BLaER1 treated with 17β-estradiol and CSF1 and Interleukin-3, amounts not matched to agents 10 nM and 100 nM (cell line): Measurements from ENCODE around the gene GAS7.

Source experiments
- H3K27ac ChIP-seq, 11 experiments: shearing (Covaris generic); formaldehyde crosslinking; 2 replicates each; pipeline ENCODE4 v1.8.1; 2022
- H3K27me3 ChIP-seq, 11 experiments: shearing (Covaris generic); formaldehyde crosslinking; 2 replicates each; pipeline ENCODE4 v1.8.1; 2022
- H3K36me3 ChIP-seq, 11 experiments: shearing (Covaris generic); formaldehyde crosslinking; 2 replicates each; pipeline ENCODE4 v1.8.1; 2022
- H3K4me1 ChIP-seq, 10 experiments: shearing (Covaris generic); formaldehyde crosslinking; 2 replicates each; pipeline ENCODE4 v1.8.1; 2022
- H3K4me2 ChIP-seq, 11 experiments: shearing (Covaris generic); formaldehyde crosslinking; 2 replicates each; pipeline ENCODE4 v1.8.1; 2022
- H3K4me3 ChIP-seq, 10 experiments: shearing (Covaris generic); formaldehyde crosslinking; 2 replicates each; pipeline ENCODE4 v1.8.1; 2022
- H3K9ac ChIP-seq, 11 experiments: shearing (Covaris generic); formaldehyde crosslinking; 2 replicates each; pipeline ENCODE4 v1.8.1; 2022
- H3K9me3 ChIP-seq, 11 experiments: shearing (Covaris generic); formaldehyde crosslinking; replicated peaks in 1 of 11; 2 replicates each; pipeline ENCODE4 v1.8.1; 2022
- H4K20me1 ChIP-seq, 11 experiments: shearing (Covaris generic); formaldehyde crosslinking; 2 replicates each; pipeline ENCODE4 v1.8.1; 2022
- Cebpa-rat ChIP-seq, 11 experiments: shearing (Covaris generic); IDR thresholded peaks; 2 replicates each; pipeline ENCODE4 v1.8.1; 2022

GAS7 gene

DNA sequence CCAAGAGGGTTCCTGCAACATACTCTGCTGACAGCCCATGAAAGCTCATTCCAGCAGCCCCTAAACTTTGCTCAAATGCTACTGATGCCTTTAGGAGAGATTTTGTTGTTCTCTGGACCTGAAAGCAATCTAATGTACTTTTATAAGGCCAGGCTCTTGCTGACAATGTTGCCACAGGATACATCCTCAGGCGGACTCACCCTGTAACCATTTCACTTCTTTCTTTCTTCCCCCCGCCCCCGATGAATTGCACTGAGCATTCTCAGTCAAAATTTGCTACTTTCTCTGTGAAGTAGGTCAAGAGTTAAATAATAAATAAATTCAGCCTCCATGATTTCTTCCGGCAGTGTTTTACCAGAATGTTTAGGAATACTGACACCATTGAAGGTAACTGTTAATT, 1.5 kb downstream of the GAS7 start:
- Histone ChIP-seq H3K27me3 (peaks cover 0 to 15% (median 7%) of the 10 kb centered on the region in 11 experiments; a peak in 9 of 22 replicates), H3K9me3 (peaks cover 25 to 50% (median 45%) of the 10 kb centered on the region in 11 experiments), H4K20me1 (peaks cover 7 to 57% (median 32%) of the 10 kb centered on the region in 11 experiments; a peak in 17 of 22 replicates), H3K4me3 (peak overlapping the region; percentile 81 to 100 (median 96)), H3K27ac (peak overlapping the region in 7 of 11 experiments; percentile 74 to 84 (median 80); a peak in 14 of 22 replicates), H3K9ac (peak overlapping the region; percentile 77 to 95 (median 89)), H3K4me1 (peaks cover 16 to 59% (median 41%) of the 10 kb centered on the region in 10 experiments), H3K4me2 (peak overlapping the region; percentile 90 to 99 (median 98)), H3K36me3 (peaks cover 14 to 50% (median 33%) of the 10 kb centered on the region in 11 experiments)
- TF ChIP-seq Cebpa-rat (IDR thresholded peaks at IDR 0.05), result no peak

DNA sequence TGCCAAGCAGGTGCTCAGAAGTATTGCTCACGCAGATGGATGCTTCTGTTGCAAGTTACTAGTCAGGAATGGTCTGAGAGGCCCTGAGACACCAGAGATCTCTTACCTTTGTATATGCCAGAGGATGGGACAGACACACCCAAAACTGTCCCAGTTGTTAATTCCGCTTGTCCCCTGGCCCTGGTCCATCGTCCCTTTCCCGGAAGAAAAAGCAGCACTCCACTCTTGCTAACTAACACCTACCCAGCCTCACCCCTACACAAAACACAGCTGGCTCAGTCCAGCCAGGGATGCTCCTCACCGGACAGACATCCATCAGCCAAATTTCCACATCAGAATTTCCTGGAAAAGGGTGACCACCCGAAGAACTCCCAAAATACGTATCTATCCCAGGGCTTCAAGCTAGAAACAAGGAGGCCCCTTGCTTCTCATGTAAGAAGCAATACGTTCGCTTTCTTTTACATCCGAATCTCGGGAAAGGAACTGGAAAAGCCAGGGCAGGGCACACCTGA, 2.0 kb downstream of the GAS7 start:
- H4K20me1 ChIP-seq, result peaks cover 7 to 58% (median 32%) of the 10 kb centered on the region in 11 experiments; a peak in 17 of 22 replicates
- H3K4me1 ChIP-seq, result peaks cover 16 to 55% (median 37%) of the 10 kb centered on the region in 10 experiments
- peaks cover 25 to 52% (median 47%) of the 10 kb centered on the region in 11 experiments for H3K9me3 ChIP-seq
- peak overlapping the region in 2 of 11 experiments; percentile 78 to 83; a peak in 3 of 22 replicates for H3K27ac ChIP-seq
- H3K4me2 ChIP-seq, result peak overlapping the region; percentile 90 to 99 (median 98)
- TF ChIP-seq Cebpa-rat (IDR thresholded peaks at IDR 0.05), result no peak
- H3K4me3 ChIP-seq, result peak overlapping the region; percentile 81 to 100 (median 96); a peak in 19 of 20 replicates
- peak overlapping the region in 9 of 11 experiments; percentile 11 to 95 (median 89); a peak in 14 of 22 replicates for H3K9ac ChIP-seq
- peaks cover 0 to 15% (median 7%) of the 10 kb centered on the region in 11 experiments; a peak in 9 of 22 replicates for H3K27me3 ChIP-seq
- H3K36me3 ChIP-seq, result peaks cover 14 to 52% (median 35%) of the 10 kb centered on the region in 11 experiments

DNA sequence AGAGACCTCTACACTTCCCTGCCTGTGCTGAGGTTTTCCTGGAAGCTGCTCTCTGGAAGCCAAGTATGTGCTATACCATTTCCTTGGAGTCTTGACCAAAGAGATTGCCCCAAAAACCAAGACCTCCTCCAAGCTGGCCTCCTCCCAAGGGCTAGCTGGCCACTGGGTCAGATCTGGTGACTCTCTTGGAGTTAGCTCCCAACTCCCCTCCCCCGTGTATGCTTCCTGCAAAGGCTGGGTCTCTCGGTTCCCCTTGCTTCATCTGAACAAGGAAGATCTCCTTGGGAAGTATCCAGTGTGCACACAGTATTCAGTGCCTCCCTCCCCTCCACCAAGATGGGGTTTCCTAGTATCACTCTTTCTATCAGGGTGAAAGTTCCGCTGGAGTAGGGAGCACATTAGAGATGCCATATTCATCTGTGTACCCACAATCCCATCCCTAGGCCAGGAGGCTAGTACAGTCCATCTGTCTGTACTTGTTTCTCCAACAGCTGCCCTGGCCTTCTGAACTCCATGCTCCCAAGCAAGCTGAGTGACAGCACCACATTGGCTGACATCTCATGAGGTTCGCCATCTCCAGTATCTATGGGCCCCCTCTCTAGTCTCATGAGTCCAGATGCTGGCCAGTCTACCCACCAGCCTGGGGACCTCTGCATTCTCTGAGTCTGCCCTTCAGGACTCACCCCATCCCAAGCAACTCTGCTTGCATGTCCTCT, 3.2 kb downstream of the GAS7 start:
- H3K4me2 ChIP-seq, result peak overlapping the region in 8 of 11 experiments; percentile 90 to 99 (median 96); a peak in 14 of 22 replicates
- peaks cover 14 to 58% (median 35%) of the 10 kb centered on the region in 11 experiments for H3K36me3 ChIP-seq
- peaks cover 0 to 15% (median 7%) of the 10 kb centered on the region in 11 experiments; a peak in 9 of 22 replicates for H3K27me3 ChIP-seq
- TF ChIP-seq Cebpa-rat (IDR thresholded peaks at IDR 0.05), result no peak
- no peak overlapping the region for H3K27ac ChIP-seq
- H4K20me1 ChIP-seq, result peaks cover 9 to 68% (median 32%) of the 10 kb centered on the region in 11 experiments; a peak in 17 of 22 replicates
- peaks cover 25 to 52% (median 47%) of the 10 kb centered on the region in 11 experiments for H3K9me3 ChIP-seq
- peak overlapping the region in 6 of 10 experiments; percentile 5 to 100 (median 90); a peak in 9 of 20 replicates for H3K4me3 ChIP-seq
- peak overlapping the region in 2 of 11 experiments; percentile 94 to 95; a peak in 1 of 22 replicates for H3K9ac ChIP-seq
- H3K4me1 ChIP-seq, result peaks cover 16 to 62% (median 36%) of the 10 kb centered on the region in 10 experiments

DNA sequence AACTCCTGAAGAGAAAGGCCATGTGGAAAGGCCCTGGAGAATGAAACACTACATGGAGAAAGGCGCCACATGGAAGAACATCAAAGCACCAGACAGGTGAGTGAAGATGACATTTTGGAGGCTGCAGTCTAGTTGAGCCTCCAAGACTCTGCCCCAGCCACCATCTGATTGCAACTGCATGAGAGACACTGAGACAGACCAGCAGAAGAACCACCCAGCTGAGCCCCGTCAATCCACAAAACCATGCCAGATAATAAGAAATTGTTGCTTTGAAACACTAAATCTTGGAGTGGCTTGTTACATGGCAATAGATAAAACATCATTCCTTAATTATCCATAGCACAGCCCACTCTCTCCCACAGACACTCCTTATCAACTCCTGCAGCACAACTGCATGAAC, 4.8 kb downstream of the GAS7 start:
- H3K27ac ChIP-seq, result no peak overlapping the region
- peaks cover 0 to 15% (median 7%) of the 10 kb centered on the region in 11 experiments; a peak in 9 of 22 replicates for H3K27me3 ChIP-seq
- peak overlapping the region in 1 of 11 experiments; percentile 47; a peak in 1 of 22 replicates for H3K4me2 ChIP-seq
- peaks cover 14 to 58% (median 36%) of the 10 kb centered on the region in 11 experiments for H3K36me3 ChIP-seq
- peaks cover 8 to 67% (median 27%) of the 10 kb centered on the region in 10 experiments; a peak in 19 of 20 replicates for H3K4me1 ChIP-seq
- H4K20me1 ChIP-seq, result peaks cover 15 to 84% (median 44%) of the 10 kb centered on the region in 11 experiments; a peak in 18 of 22 replicates
- TF ChIP-seq Cebpa-rat (IDR thresholded peaks at IDR 0.05), result no peak
- peak overlapping the region in 2 of 10 experiments; percentile 26 to 84; a peak in 2 of 20 replicates for H3K4me3 ChIP-seq
- H3K9me3 ChIP-seq, result peaks cover 25 to 52% (median 47%) of the 10 kb centered on the region in 11 experiments
- no peak overlapping the region for H3K9ac ChIP-seq

DNA sequence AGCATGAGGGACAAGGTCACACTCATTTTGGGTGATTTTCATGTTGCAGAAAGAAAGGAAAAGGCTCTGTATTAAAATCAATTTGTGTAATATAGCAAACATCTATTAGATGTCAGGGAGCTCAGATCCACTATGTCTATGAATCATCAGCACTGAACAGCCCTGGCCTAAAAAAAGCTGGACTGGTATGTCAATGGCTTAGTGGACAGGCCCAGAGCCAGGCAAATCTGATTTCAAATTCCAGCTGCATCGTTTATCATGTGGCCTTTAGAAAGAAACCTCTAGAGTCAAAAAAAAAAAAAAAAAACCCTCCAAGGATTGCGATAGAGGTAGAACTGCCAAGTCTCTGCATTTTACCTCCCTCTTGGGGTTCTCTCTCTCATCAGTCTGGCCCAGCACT, 5.4 kb downstream of the GAS7 start:
- no peak for TF ChIP-seq Cebpa-rat (IDR thresholded peaks at IDR 0.05)
- Histone ChIP-seq H3K4me3 (no peak overlapping the region), H3K27me3 (peaks cover 0 to 11% (median 7%) of the 10 kb centered on the region in 11 experiments; a peak in 9 of 22 replicates), H3K27ac (no peak overlapping the region), H3K9me3 (peaks cover 25 to 52% (median 47%) of the 10 kb centered on the region in 11 experiments), H3K9ac (no peak overlapping the region), H3K36me3 (peaks cover 14 to 58% (median 36%) of the 10 kb centered on the region in 11 experiments), H3K4me2 (peak overlapping the region in 2 of 11 experiments; percentile 30 to 47; a peak in 4 of 22 replicates), H4K20me1 (peaks cover 15 to 90% (median 48%) of the 10 kb centered on the region in 11 experiments; a peak in 18 of 22 replicates), H3K4me1 (peaks cover 8 to 74% (median 28%) of the 10 kb centered on the region in 10 experiments; a peak in 19 of 20 replicates)

DNA sequence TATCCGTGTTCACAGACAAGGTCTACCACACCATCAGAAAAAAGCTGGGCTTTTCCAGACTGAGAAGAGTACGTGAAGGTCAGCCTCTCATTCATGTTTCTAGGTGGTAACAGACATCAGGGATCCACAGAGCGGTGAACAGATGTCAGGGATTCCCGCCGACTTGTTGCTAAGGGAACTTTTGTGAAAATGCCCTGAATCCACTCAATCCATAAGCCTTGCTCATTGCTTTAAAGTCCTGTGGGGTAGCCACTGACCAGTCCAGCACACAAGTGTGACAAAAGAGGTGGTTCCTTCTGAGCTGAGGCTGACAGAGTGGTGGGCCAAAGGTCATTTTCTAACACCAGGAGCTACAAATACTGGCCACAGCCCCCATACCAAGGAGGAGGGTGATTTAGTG, 5.9 kb downstream of the GAS7 start:
- peaks cover 14 to 58% (median 36%) of the 10 kb centered on the region in 11 experiments for H3K36me3 ChIP-seq
- peaks cover 25 to 52% (median 47%) of the 10 kb centered on the region in 11 experiments for H3K9me3 ChIP-seq
- peaks cover 11 to 95% (median 46%) of the 10 kb centered on the region in 11 experiments; a peak in 17 of 22 replicates for H4K20me1 ChIP-seq
- peak overlapping the region in 2 of 11 experiments; percentile 30 to 47; a peak in 4 of 22 replicates for H3K4me2 ChIP-seq
- H3K27me3 ChIP-seq, result peaks cover 0 to 6% (median 2%) of the 10 kb centered on the region in 11 experiments; a peak in 9 of 22 replicates
- H3K4me1 ChIP-seq, result peaks cover 3 to 79% (median 28%) of the 10 kb centered on the region in 10 experiments; a peak in 19 of 20 replicates
- H3K4me3 ChIP-seq, result no peak overlapping the region
- H3K27ac ChIP-seq, result no peak overlapping the region
- no peak for TF ChIP-seq Cebpa-rat (IDR thresholded peaks at IDR 0.05)
- H3K9ac ChIP-seq, result no peak overlapping the region

DNA sequence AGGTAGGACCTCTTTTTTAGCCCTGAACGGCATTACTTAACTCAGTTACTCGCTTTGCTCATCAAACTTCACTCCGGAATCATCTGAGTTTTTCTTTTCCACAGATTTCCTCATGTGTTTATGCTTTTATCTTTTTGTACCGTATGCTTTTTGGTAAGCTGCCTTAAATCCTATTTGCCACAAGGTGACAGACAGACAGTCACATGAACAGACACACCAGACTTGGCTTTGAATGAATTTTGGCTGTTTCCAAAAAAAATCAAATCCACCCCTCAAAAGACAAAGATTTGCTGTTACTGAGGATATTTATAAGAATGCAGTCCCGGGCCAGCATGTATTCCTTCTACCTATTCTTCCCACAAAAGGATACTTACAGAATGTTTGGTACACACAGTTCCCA, 10.9 kb downstream of the GAS7 start:
- Histone ChIP-seq H3K9ac (no peak overlapping the region), H3K36me3 (peaks cover 0 to 22% (median under 1%) of the 10 kb centered on the region in 11 experiments; a peak in 9 of 22 replicates), H3K27ac (no peak overlapping the region), H3K4me3 (no peak overlapping the region), H3K9me3 (peaks cover 0 to 21% (median 12%) of the 10 kb centered on the region in 11 experiments; a peak in 16 of 22 replicates), H3K4me1 (peaks cover 14 to 99% (median 31%) of the 10 kb centered on the region in 10 experiments; a peak in 19 of 20 replicates), H4K20me1 (peaks cover 0 to 99% (median 54%) of the 10 kb centered on the region in 11 experiments; a peak in 15 of 22 replicates), H3K4me2 (peak overlapping the region in 3 of 11 experiments; percentile 8 to 77 (median 49); a peak in 3 of 22 replicates), H3K27me3 (no peaks in the 10 kb centered on the region)
- TF ChIP-seq Cebpa-rat (IDR thresholded peaks at IDR 0.05), result no peak
